Measurements from ENCODE around the gene KCNE3. TPM values are rescaled to one million over a fixed set of nuclear protein-coding genes. Genes with fewer than 3 reads are reported as not detected.

Gene KCNE3
- not detected in 2 replicates for total RNA-seq (2013; cell fraction: nucleolus; rRNA removed)
- not detected in 2 replicates for total RNA-seq (2014; rRNA removed)
- not detected in 2 replicates for total RNA-seq (2014; rRNA removed; fragmentation: Illumina TruSeq; extraction: Trizol)
- 0.08 TPM in 1 of 2 replicates, not detected in the other for total RNA-seq (2021)
- polyA plus RNA-seq (2011; ENCODE audit: low read depth): not detected
- polyA plus RNA-seq (2011; rRNA removed): not detected in 2 replicates
- polyA plus RNA-seq (2011; cell fraction: cytosol; rRNA removed): not detected in 2 replicates
- polyA plus RNA-seq (2011; cell fraction: nucleus; rRNA removed): not detected in 2 replicates
- not detected in 2 replicates for polyA plus RNA-seq (2012)
- polyA plus RNA-seq (2014; fragmentation: Illumina TruSeq; extraction: Trizol): not detected in 2 replicates
- polyA plus RNA-seq (2014; fragmentation: Nextera tagmentation; extraction: Ambion mirVana): not detected
- polyA plus RNA-seq (2014; rRNA removed): not detected in 2 replicates
- not detected for polyA plus RNA-seq (2016; fragmentation: Nextera tagmentation; extraction: Ambion mirVana)
- not detected in 2 replicates for polyA minus RNA-seq (2011; rRNA and poly(A)+ RNA removed)
- not detected in 2 replicates for polyA minus RNA-seq (2011; cell fraction: cytosol; rRNA and poly(A)+ RNA removed)
- not detected in 2 replicates for polyA minus RNA-seq (2011; cell fraction: nucleus; rRNA and poly(A)+ RNA removed)
- not detected for Bru-seq, nascent RNA
- BruChase-seq, experiment 1, labeled RNA remaining after a 6-hour chase: percentile 10 among the genes with signal in this experiment
- BruChase-seq, experiment 2, labeled RNA remaining after a 2-hour chase: percentile 7 among the genes with signal in this experiment
- long read RNA-seq, experiment 1: 0 reads
- long read RNA-seq, experiment 2: 0 reads

DNA sequence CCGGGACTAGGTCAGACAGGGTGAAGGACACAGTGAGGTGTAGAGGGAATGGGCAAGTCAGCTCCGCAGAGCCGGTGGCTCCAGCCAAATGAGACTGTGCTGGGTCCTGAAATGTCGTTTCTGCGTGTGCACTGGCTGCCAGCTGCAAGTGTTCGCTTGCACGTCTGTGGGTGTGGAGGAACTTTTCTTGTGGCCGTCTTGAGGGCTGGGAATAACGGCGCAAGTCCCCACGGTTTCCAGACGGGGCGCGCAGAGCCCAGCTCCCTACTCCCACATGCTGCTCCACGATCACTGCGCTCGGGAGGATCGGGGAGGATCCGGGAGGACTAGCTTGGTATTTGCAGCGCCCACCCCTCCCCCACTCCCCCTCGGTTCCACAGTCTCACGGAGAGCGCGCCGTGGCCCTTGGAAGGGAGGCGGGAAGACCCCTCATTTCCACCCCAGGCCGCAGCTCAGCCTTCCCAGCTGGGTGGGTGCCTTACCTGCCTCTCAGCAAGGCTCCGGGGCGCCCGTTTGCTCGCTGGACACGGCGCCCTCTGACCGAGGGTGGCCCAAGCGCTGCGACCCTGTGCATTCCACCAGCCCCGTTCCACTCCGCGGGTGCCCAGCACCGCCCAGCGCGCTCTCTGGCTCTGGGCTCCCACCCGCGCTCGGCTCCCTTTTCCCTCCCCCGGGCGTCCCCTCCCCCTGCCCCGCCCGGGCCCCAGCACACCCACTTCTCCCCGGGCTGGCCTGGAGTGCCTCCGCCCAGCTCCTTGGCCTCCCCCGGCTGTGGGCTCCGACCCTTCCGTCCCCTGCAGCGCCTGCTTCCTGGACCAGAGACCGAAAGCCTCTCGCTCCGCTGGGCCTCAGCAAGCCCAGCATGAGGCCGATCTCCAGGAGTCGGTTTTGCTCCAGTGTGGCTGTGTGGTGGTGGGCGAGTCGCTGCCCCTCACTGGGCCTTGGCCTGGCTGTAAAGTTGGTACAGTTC lies at the start of gene KCNE3:
Gene KCNE3, minus strand, starts transcription at position 634 of the 970 bp plus-strand sequence. CDS start 9,986 bp downstream, outside the sequence.
- ATAC-seq: no peak
- POLR2A ChIA-PET: no interaction called here
- 26% methylated on average over 42 of the region's 62 CpGs for WGBS (ENCODE audit: insufficient coverage, insufficient replicate concordance, low lambda C conversion rate, missing lambda C conversion rate)
- no peak for TF ChIP-seq MYC (IDR thresholded peaks at IDR 0.05; ENCODE audit: insufficient read depth, insufficient read length, insufficient replicate concordance, low read length, severe bottlenecking)
- TF ChIP-seq, protein P1, sequence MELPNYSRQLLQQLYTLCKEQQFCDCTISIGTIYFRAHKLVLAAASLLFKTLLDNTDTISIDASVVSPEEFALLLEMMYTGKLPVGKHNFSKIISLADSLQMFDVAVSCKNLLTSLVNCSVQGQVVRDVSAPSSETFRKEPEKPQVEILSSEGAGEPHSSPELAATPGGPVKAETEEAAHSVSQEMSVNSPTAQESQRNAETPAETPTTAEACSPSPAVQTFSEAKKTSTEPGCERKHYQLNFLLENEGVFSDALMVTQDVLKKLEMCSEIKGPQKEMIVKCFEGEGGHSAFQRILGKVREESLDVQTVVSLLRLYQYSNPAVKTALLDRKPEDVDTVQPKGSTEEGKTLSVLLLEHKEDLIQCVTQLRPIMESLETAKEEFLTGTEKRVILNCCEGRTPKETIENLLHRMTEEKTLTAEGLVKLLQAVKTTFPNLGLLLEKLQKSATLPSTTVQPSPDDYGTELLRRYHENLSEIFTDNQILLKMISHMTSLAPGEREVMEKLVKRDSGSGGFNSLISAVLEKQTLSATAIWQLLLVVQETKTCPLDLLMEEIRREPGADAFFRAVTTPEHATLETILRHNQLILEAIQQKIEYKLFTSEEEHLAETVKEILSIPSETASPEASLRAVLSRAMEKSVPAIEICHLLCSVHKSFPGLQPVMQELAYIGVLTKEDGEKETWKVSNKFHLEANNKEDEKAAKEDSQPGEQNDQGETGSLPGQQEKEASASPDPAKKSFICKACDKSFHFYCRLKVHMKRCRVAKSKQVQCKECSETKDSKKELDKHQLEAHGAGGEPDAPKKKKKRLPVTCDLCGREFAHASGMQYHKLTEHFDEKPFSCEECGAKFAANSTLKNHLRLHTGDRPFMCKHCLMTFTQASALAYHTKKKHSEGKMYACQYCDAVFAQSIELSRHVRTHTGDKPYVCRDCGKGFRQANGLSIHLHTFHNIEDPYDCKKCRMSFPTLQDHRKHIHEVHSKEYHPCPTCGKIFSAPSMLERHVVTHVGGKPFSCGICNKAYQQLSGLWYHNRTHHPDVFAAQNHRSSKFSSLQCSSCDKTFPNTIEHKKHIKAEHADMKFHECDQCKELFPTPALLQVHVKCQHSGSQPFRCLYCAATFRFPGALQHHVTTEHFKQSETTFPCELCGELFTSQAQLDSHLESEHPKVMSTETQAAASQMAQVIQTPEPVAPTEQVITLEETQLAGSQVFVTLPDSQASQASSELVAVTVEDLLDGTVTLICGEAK (IDR thresholded peaks at IDR 0.05; ENCODE audit: borderline replicate concordance): no peak
- TF ChIP-seq RAD21 (IDR thresholded peaks at IDR 0.05; ENCODE audit: insufficient read depth, low read depth, low read length): no peak
- TF ChIP-seq CREM (IDR thresholded peaks at IDR 0.05; ENCODE audit: low read depth): no peak
- TF ChIP-seq, protein P2, sequence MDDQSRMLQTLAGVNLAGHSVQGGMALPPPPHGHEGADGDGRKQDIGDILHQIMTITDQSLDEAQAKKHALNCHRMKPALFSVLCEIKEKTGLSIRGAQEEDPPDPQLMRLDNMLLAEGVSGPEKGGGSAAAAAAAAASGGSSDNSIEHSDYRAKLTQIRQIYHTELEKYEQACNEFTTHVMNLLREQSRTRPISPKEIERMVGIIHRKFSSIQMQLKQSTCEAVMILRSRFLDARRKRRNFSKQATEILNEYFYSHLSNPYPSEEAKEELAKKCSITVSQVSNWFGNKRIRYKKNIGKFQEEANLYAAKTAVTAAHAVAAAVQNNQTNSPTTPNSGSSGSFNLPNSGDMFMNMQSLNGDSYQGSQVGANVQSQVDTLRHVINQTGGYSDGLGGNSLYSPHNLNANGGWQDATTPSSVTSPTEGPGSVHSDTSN (IDR thresholded peaks at IDR 0.05; ENCODE audit: insufficient replicate concordance, low read depth, low read length): no peak
- TF ChIP-seq TCF7 (IDR thresholded peaks at IDR 0.05; ENCODE audit: borderline replicate concordance): no peak
- TF ChIP-seq USF2 (IDR thresholded peaks at IDR 0.05; ENCODE audit: borderline replicate concordance, low read depth, low read length): no peak
- no peak for TF ChIP-seq PAX5 (IDR thresholded peaks at IDR 0.05; ENCODE audit: borderline replicate concordance, low read depth, low read length)
- no peak for TF ChIP-seq KLF5 (IDR thresholded peaks at IDR 0.05; ENCODE audit: partially characterized antibody)
- TF ChIP-seq EZH2 (IDR thresholded peaks at IDR 0.05; ENCODE audit: borderline replicate concordance, control insufficient read depth, low read depth, low read length): no peak
- TF ChIP-seq HDAC6 (IDR thresholded peaks at IDR 0.05; ENCODE audit: unreplicated experiment): no peak

More for the DNA sequence above, at the start of gene KCNE3:
- no peak within 1 kb of the TSS for H3K4me2 ChIP-seq (ENCODE audit: control insufficient read depth, insufficient read depth)
- peaks cover 3 to 9% of the 10 kb centered on the region in 2 experiments; a peak in 3 of 4 replicates for H3K27me3 ChIP-seq (replicated peaks in 1 of 2; ENCODE audit: control insufficient read depth in 2 of 2, insufficient read depth in 2 of 2, low read length in 1 of 2)
- no TSS peak for BruUV-seq (replicated peaks)
- H4K20me1 ChIP-seq (ENCODE audit: control insufficient read depth, insufficient read depth): no peaks in the 10 kb centered on the region
- H3K27ac ChIP-seq (ENCODE audit: control insufficient read depth, insufficient read depth): no peak within 1 kb of the TSS
- no peaks in the 10 kb centered on the region for H3K36me3 ChIP-seq (ENCODE audit: control insufficient read depth in 2 of 2, insufficient read depth in 2 of 2, low read length in 1 of 2)
- H3K9me3 ChIP-seq (replicated peaks; ENCODE audit: control insufficient read depth, insufficient read depth, low read length): no peaks in the 10 kb centered on the region
- ChIA-PET RAD21 (ENCODE audit: unreplicated experiment) (no interaction called here), CTCF (interaction anchor here (0.6 kb wide), 1 partner anchor 17 kb away, joined by 3 read pairs; no protein-coding TSS in a partner anchor), SMC1A (ENCODE audit: uncharacterized antibody, unreplicated experiment) (no interaction called here)
- no peaks in the 10 kb centered on the region for H3K79me2 ChIP-seq (ENCODE audit: control insufficient read depth, insufficient read depth, low read length)
- no peak for FAIRE-seq
- DNase-seq (ENCODE audit: low read depth, low spot score): no peak
- no peak within 1 kb of the TSS for H3K9ac ChIP-seq (ENCODE audit: control insufficient read depth, insufficient read depth, low read length)
- in situ Hi-C loops (cut with MboI): no loop called here
- H3K4me3 ChIP-seq: no peak within 1 kb of the TSS
- no peaks in the 10 kb centered on the region for H3K4me1 ChIP-seq (ENCODE audit: control insufficient read depth, insufficient read depth, low read length)
- no peak within 1 kb of the TSS for H2AFZ ChIP-seq (ENCODE audit: control insufficient read depth, low read depth, low read length)
- intact Hi-C loops (cut with micrococcal nuclease; ENCODE audit: unreplicated experiment): no loop called here
